Dedifferentiated amniotic fluid mesenchymal stem cell (primary cell): Measurements from ENCODE around the gene SURF1.
"Not testable (repeated sequence)": the region's sequence is repeated elsewhere in the genome, so short reads cannot be mapped to it uniquely, and the experiment has no call there.

Experiments
- DNase-seq: peaks from one replicate; pipeline ENCODE4 v3.0.0-alpha.2; 2016; ENCODE audit errors: extremely low spot score

Gene SURF1

GRCh38 chr9:133356391-133357091 is at the start of gene SURF1, which contains the start of gene SURF2:
TSS of gene SURF1 (minus strand) at chr9:133356487. CDS start at chr9:133356453, 34 bp downstream.
TSS of gene SURF2 (plus strand) at chr9:133356550. CDS start at chr9:133356593, 43 bp downstream.
- peak; percentile 75 for DNase-seq

- no peak for DNase-seq
These were observed 49.5 kb upstream of the SURF1 start for GRCh38 chr9:133405508-133406438.

- no peak for DNase-seq
These were observed 48.2 kb upstream of the SURF1 start for GRCh38 chr9:133404454-133405002.

GRCh38 chr9:133403766-133404453 is 47.6 kb upstream of the SURF1 start:
- no peak for DNase-seq

GRCh38 chr9:133402689-133403088 is 46.4 kb upstream of the SURF1 start:
- DNase-seq, result no peak

GRCh38 chr9:133401588-133401987 is 45.3 kb upstream of the SURF1 start:
- no peak for DNase-seq

GRCh38 chr9:133400292-133400691 is 44.0 kb upstream of the SURF1 start:
- no peak for DNase-seq

GRCh38 chr9:133397895-133398294 is 41.6 kb upstream of the SURF1 start:
- DNase-seq, result no peak

- DNase-seq, result no peak
These were observed 41.1 kb upstream of the SURF1 start for GRCh38 chr9:133397370-133397769.

GRCh38 chr9:133396952-133397351 is 40.7 kb upstream of the SURF1 start:
- DNase-seq, result no peak

GRCh38 chr9:133394687-133395271 is 38.5 kb upstream of the SURF1 start:
- no peak for DNase-seq

GRCh38 chr9:133393399-133393798 is 37.1 kb upstream of the SURF1 start:
- DNase-seq, result no peak

- not testable (repeated sequence) for DNase-seq
These were observed 36.0 kb upstream of the SURF1 start for GRCh38 chr9:133392308-133392707.

- DNase-seq, result not testable (repeated sequence)
These were observed 35.2 kb upstream of the SURF1 start for GRCh38 chr9:133391449-133391848.

- DNase-seq, result no peak
These were observed 34.4 kb upstream of the SURF1 start for GRCh38 chr9:133390713-133391112.

- DNase-seq, result no peak
These were observed 33.3 kb upstream of the SURF1 start for GRCh38 chr9:133389562-133389961.

- no peak for DNase-seq
These were observed 32.8 kb upstream of the SURF1 start for GRCh38 chr9:133389025-133389557.

- no peak for DNase-seq
These were observed 31.4 kb upstream of the SURF1 start for GRCh38 chr9:133387680-133388079.

- no peak for DNase-seq
These were observed 30.1 kb upstream of the SURF1 start for GRCh38 chr9:133386338-133386737.

- no peak for DNase-seq
These were observed 29.2 kb upstream of the SURF1 start for GRCh38 chr9:133385452-133385851.

GRCh38 chr9:133384736-133385321 is 28.5 kb upstream of the SURF1 start:
- DNase-seq, result no peak
